OCI-LY7 (cell line): ENCODE results near the gene KLC1. TPM values are rescaled to one million over a fixed set of nuclear protein-coding genes. Genes with fewer than 3 reads are reported as not detected.

Experiments
- Bru-seq: library from RNA; stranded (reverse); fragments of 400-500 nt; gene quantifications from one replicate; lab custom pipeline; 2021; lab: Mats Ljungman, UMichigan
- BruChase-seq, 2 experiments: library from RNA; stranded (reverse); fragments of 400-500 nt; gene quantifications; one replicate each; lab custom pipeline; 2021; lab: Mats Ljungman, UMichigan
- BruUV-seq: library from RNA; stranded (reverse); fragments of 400-500 nt; replicated peaks from 2 replicates; lab custom pipeline; 2021; lab: Mats Ljungman, UMichigan
- CTCF ChIA-PET: fragments of 300-600 bp; sonication (Branson Sonifier 250); formaldehyde crosslinking; loops from one replicate; lab custom pipeline; 2022; ENCODE audit warnings: antibody characterized with exemption; ENCODE audit not compliant: unreplicated experiment; lab: Charles Lee
- POLR2A ChIA-PET: fragments of 300-600 bp; sonication (Branson Sonifier 250); formaldehyde crosslinking; loops from one replicate; lab custom pipeline; 2022; ENCODE audit warnings: antibody characterized with exemption; lab: Charles Lee
- DNase-seq: peaks from one replicate; pipeline ENCODE4 v3.0.0-alpha.2; 2015; ENCODE audit warnings: low spot score
- H2AFZ ChIP-seq: fragments of 200-600 bp; sonication (generic), shearing (Covaris generic); 2 replicates; pipeline ENCODE4 v1.6.1; 2014; ENCODE audit warnings: mild to moderate bottlenecking, antibody characterized with exemption, low read length, moderate library complexity
- H3K27ac ChIP-seq: fragments of 200-600 bp; sonication (generic); 2 replicates; pipeline ENCODE4 v1.5.1; 2014; ENCODE audit warnings: mixed run types, low read depth, mild to moderate bottlenecking, moderate library complexity, low read length, inconsistent platforms; ENCODE audit not compliant: poor library complexity, severe bottlenecking
- H3K36me3 ChIP-seq: fragments of 200-600 bp; sonication (generic); 2 replicates; pipeline ENCODE4 v1.6.1; 2014; ENCODE audit warnings: mild to moderate bottlenecking, antibody characterized with exemption, low read length, moderate library complexity, mixed read lengths; ENCODE audit not compliant: insufficient read depth
- H3K4me1 ChIP-seq: fragments of 200-600 bp; sonication (generic); 2 replicates; pipeline ENCODE4 v1.5.1; 2014; ENCODE audit warnings: mild to moderate bottlenecking, low read length; ENCODE audit not compliant: insufficient read depth, poor library complexity, severe bottlenecking
- H3K4me2 ChIP-seq: fragments of 200-600 bp; sonication (generic); 2 replicates; pipeline ENCODE4 v1.6.1; 2014; ENCODE audit warnings: mild to moderate bottlenecking, low read length
- H3K4me3 ChIP-seq: fragments of 200-600 bp; sonication (generic); 2 replicates; pipeline ENCODE4 v1.5.1; 2014; ENCODE audit warnings: mild to moderate bottlenecking, low read depth, low read length; ENCODE audit not compliant: poor library complexity, severe bottlenecking
- H3K79me2 ChIP-seq: fragments of 200-600 bp; sonication (generic); 2 replicates; pipeline ENCODE4 v1.6.1; 2016; ENCODE audit warnings: low read depth, mild to moderate bottlenecking, low read length, moderate library complexity, mixed read lengths; ENCODE audit not compliant: insufficient read depth
- H3K9me2 ChIP-seq: fragments of 200-600 bp; sonication (generic); 2 replicates; pipeline ENCODE4 v1.6.1; 2016; ENCODE audit warnings: mild to moderate bottlenecking, low read length, mixed read lengths; ENCODE audit not compliant: insufficient read depth
- H3K9me3 ChIP-seq: fragments of 200-600 bp; sonication (generic); 2 replicates; pipeline ENCODE4 v1.6.1; 2014; ENCODE audit warnings: mild to moderate bottlenecking, mixed run types, low read length, mixed read lengths
- H4K20me1 ChIP-seq: fragments of 200-600 bp; sonication (generic); 2 replicates; pipeline ENCODE4 v1.6.1; 2014; ENCODE audit warnings: mild to moderate bottlenecking, antibody characterized with exemption, low read length, moderate library complexity, mixed read lengths; ENCODE audit not compliant: insufficient read depth
- CTCF ChIP-seq: fragments of 200-600 bp; sonication (generic); conservative IDR thresholded peaks from 2 replicates; pipeline ENCODE4 v1.5.1; 2014; ENCODE audit warnings: mild to moderate bottlenecking, antibody characterized with exemption, low read length, moderate library complexity, mixed read lengths
- EZH2phosphoT487 ChIP-seq: fragments of 200-600 bp; sonication (generic); IDR thresholded peaks from 2 replicates; pipeline ENCODE4 v1.6.1; 2018; ENCODE audit warnings: low read depth, borderline replicate concordance, mild to moderate bottlenecking, mixed run types, antibody characterized with exemption, low read length, moderate library complexity, mixed read lengths
- intact Hi-C: fragments of 100-400 bp; cut with micrococcal nuclease; formaldehyde crosslinking; loops from one replicate; pipeline ENCODE4 v1.10.0; 2022; ENCODE audit not compliant: unreplicated experiment
- long read RNA-seq: library from polyadenylated mRNA; stranded (forward); transcript quantifications from one replicate; pipeline ENCODE4 v2.0.0, GENCODE V29; 2022
- total RNA-seq, 2 experiments: library from RNA; depleted of rRNA in 1 of 2; stranded (reverse); fragments of >200 nt in 1 of 2; shearing (Covaris generic) in 1 of 2; gene quantifications; 2 replicates each; pipeline ENCODE4 v1.2.3, GENCODE V29; 2014 to 2022

KLC1 gene
- total RNA-seq (2014; rRNA removed; shearing (Covaris generic)) (157 and 204 TPM in 2 replicates), total RNA-seq (2022) (142 and 147 TPM in 2 replicates), Bru-seq, nascent RNA (percentile 74 among the genes with signal in this experiment), BruChase-seq, experiment 1, labeled RNA remaining after a 6-hour chase (percentile 89 among the genes with signal in this experiment), BruChase-seq, experiment 2, labeled RNA remaining after a 2-hour chase (percentile 92 among the genes with signal in this experiment)
- long read RNA-seq, full-length matches to known transcripts, result 55 of 136 reads
- long read RNA-seq, partial matches to known transcripts, result 14 of 136 reads
- long read RNA-seq, other reads (novel, unspliced or antisense), result 67 of 136 reads

GRCh38 chr14:103628684-103629502 lies at the start of gene KLC1:
Gene KLC1 (plus strand): TSS chr14:103629211. CDS start chr14:103654565, 25,354 bp downstream.
- peak within 1 kb of the TSS; percentile 76 for H2AFZ ChIP-seq

GRCh38 chr14:103581206-103581605 lies 47.8 kb upstream of the KLC1 start:
- Histone ChIP-seq H3K4me1 (no peaks in the 10 kb centered on the region), H3K4me3 (no peak overlapping the region), H2AFZ (no peak overlapping the region), H3K9me2 (no peaks in the 10 kb centered on the region), H3K36me3 (peaks cover 14% of the 10 kb centered on the region; the same call in 1 of the 2 replicates), H3K79me2 (no peaks in the 10 kb centered on the region), H3K9me3 (no peaks in the 10 kb centered on the region), H3K27ac (no peak overlapping the region), H3K4me2 (no peak overlapping the region), H4K20me1 (no peaks in the 10 kb centered on the region)
- CTCF ChIA-PET, result no interaction called here
- BruUV-seq, result no TSS peak
- POLR2A ChIA-PET, result interaction anchor here (0.6 to 0.7 kb wide), 2 partner anchors 179 to 261 kb away, joined by 3 to 4 read pairs; no protein-coding TSS in a partner anchor
- no peak for DNase-seq
- intact Hi-C loops, result no loop called here
- TF ChIP-seq EZH2phosphoT487 (no peak), CTCF (no peak)

More at GRCh38 chr14:103628684-103629502, at the start of gene KLC1:
- peak within 1 kb of the TSS; percentile 90 for H3K4me3 ChIP-seq
- ChIA-PET CTCF (interaction anchor here (0.6 to 1.0 kb wide), 3 partner anchors 51 to 1384 kb away, joined by 3 to 6 read pairs (median 4); no protein-coding TSS in a partner anchor), POLR2A (interaction anchor here (0.6 to 1.0 kb wide), 2 partner anchors 67 to 70 kb away, joined by 3 read pairs; no protein-coding TSS in a partner anchor)
- peaks cover 45% of the 10 kb centered on the region for H3K79me2 ChIP-seq
- peak; percentile 79 for DNase-seq
- no peaks in the 10 kb centered on the region for H3K9me2 ChIP-seq
- peaks cover 9% of the 10 kb centered on the region for H4K20me1 ChIP-seq
- H3K36me3 ChIP-seq, result peaks cover 4% of the 10 kb centered on the region; the same call in 1 of the 2 replicates
- BruUV-seq, result no TSS peak
- peak within 1 kb of the TSS; percentile 89 for H3K4me2 ChIP-seq
- no peak for TF ChIP-seq EZH2phosphoT487
- TF ChIP-seq CTCF, result no peak
- H3K4me1 ChIP-seq, result peaks cover 53% of the 10 kb centered on the region
- no peaks in the 10 kb centered on the region for H3K9me3 ChIP-seq
- H3K27ac ChIP-seq, result peak within 1 kb of the TSS; percentile 57
- intact Hi-C loops, result loop anchor here (5.0 kb wide), 2 partner anchors 67 to 1492 kb away; partner anchors contain the start of genes BAG5, COA8 and WDR20
